HG03175 (cell line): ENCODE results near the gene MAP2K7.
"Not testable (repeated sequence)": the region's sequence is repeated elsewhere in the genome, so short reads cannot be mapped to it uniquely, and the experiment has no call there.

ENCODE experiments used
- ATAC-seq: cut with Tn5 transposase; IDR thresholded peaks from one replicate; pipeline ENCODE4 v1.9.1; 2021; ENCODE audit warnings: mild to moderate bottlenecking, moderate library complexity; ENCODE audit not compliant: unreplicated experiment

The MAP2K7 gene

DNA sequence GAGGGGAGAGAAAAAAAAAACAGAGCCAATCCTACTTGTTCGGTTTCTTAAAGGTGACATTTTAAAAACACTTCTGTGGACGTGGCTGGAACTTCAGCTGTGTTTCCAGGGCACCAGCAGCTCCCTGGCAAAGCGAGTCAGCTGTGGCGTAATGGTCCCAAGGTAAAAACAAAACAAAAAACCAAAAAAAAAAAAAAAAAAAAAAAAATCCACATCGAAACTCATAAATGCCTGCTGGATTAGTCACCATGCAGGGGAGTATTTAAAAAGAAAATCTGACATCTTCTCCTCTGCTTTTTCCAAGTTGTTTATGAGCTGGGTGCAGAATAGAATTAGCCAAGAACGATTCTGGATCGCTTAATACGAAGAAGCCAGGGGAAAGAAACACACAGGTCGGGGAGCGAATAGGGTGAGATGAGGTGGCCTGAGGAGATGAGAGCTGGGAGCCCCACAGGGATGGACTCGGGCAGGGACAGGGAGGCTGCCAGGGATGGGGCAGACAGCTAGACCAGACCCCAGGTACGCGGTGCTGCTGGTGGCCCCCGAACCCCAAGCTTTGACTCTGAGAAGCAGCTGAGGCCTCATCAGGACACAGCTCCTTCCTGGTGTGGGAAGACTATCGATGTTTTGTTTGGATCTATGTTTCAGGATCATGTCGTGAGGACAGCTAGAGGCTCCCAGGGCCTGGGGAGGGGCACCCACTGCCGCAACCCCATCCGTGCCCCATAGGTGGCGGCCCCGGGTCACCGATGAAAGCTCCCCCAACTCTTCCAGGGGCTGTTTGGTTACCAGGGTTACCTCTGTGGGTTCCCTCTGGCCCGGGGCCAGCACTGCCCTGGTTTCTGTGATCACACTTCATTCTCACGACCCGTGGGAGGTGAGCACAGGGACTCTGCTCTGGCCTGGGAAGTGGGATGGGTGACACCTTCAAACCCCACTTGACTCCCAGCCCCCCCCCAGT, 25.3 kb downstream of the MAP2K7 start:
- no peak for ATAC-seq

DNA sequence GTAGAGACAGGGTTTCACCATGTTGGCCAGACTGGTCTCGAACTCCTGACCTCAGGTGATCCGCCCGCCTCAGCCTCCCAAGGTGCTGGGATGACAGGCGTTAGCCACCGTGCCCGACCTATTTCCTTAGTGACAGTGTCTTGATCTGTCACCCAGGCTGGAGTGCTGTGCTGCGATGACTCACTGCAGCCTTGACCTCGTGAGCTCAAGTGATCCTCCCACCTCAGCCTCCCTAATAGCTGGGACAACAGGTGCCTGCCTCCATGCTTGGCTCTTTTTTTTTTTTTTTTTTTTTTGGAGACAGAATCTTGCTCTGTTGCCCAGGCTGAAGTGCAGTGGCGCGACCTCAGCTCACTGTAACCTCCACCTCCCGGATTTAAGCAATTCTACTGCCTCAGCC, 26.4 kb downstream of the MAP2K7 start:
- ATAC-seq = not testable (repeated sequence)

GRCh38 chr19:7930765-7931164, 27.1 kb downstream of the MAP2K7 start:
- ATAC-seq = no peak

- no peak for ATAC-seq
These were observed 27.8 kb downstream of the MAP2K7 start for GRCh38 chr19:7931221-7932061.

GRCh38 chr19:7932276-7932929, 28.7 kb downstream of the MAP2K7 start:
- ATAC-seq = no peak

GRCh38 chr19:7932930-7933300, 29.2 kb downstream of the MAP2K7 start:
- ATAC-seq = no peak

- ATAC-seq = no peak
These were observed 29.7 kb downstream of the MAP2K7 start for GRCh38 chr19:7933411-7933810.

- no peak for ATAC-seq
These were observed 30.4 kb downstream of the MAP2K7 start for GRCh38 chr19:7933828-7934725.

DNA sequence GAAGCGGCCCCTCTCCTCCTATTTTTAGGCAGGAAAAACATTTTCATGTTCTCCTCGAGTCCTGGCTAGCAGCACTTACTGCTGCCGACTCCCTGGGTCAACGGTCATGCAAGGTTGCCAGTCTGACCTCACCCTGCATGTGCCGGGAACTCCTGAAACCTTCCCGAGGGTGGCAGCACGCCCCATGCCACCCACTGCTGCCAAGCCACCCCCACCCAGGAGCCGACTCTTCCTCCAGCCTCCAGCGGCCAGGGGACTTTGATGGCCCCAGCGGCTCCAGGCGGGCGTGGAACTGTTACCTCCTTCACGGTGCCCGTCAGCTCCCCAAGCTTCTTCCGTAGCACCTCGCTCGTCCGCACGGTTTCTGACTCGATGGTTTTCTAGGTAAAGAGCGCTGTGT, 31.1 kb downstream of the MAP2K7 start:
- ATAC-seq = no peak

GRCh38 chr19:7940841-7941240, 37.2 kb downstream of the MAP2K7 start:
- ATAC-seq = no peak

DNA sequence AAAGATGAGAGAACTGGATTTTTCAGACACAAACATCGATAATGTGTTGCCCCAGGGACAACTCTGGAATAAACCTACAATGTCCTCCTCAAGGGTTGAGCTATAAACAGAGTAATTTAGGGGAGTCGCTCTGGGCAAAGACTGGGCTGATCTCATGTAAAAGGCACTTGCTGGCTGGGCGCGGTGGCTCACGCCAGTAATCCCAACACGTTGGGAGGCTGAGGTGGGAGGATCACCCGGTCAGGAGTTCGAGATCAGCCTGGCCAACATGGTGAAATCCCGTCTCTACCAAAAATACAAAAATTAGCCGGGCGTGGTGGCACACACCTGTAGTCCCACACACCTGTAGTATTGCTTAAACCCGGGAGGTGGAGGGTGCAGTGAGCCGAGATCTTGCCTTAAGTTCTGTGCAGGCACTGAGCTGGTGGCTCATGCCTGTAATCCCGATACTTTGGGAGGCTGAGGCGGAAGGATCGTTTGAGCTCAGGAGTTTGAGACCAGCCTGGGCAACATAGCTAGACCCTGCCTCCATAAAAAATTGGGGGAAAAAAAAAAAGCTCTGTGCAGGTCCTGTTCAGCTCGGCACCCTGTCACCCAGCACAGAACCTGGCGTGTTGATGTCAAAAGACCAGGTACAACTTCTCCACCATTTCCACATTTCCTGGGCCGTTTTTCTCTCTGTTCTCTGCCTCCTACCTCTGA, 38.4 kb downstream of the MAP2K7 start:
- ATAC-seq = no peak

DNA sequence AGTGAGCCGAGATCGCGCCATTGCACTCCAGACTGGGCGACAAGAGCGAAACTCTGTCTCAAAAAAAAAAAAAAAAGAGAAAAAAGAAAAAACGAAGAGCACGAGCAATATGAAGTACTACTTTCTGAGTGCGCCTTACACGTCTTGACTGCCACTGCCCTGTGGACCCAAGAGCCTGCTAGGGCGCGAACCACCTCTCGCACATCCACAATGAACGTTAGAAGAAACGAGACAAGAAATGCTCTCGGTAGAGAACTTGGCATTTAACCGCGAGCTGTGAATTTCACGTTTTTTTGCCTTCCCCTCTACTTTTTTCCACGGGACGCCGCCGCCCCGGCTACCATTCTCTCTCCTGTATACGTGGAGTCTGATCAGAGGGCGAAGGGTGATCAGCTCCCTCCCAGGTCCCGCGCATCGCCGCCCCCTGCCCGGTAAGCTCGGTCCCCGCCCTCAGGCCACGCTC, 39.3 kb downstream of the MAP2K7 start:
- ATAC-seq = peak; percentile 12

DNA sequence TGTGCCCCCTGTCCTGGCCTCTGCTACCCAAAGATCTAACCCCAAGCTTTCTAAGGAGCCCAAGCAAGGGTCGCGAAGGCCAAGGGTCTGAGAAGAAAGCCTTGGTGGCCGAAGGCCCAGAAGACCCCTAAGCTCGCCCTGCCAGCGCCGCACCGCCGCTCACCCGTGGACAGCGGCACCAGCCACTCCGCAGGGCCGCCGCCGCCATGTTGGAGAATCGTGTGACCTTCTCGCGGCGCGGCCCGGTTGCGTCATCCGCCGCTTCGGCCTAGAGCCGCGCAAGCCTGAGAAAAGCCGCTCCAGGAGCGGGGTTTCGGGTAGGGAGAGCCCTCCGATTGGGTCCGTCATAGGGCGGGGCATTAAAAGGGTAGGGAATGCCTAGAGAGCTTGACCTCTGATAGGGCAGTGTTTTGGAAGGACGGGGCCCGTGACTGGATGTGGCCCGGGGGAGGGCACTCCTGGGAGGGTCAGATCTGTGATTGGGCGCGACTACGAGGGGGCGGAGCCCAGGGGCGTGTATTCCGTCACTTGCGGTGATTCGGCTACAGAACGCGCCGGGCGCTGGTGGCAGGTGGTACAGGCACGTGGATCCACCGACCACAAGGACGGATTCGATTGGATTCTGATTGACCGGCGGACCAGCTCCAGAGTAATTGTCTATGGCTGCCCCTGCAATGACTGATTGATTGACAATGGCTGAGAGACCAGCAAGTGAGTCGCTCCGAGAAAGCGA, 39.9 kb downstream of the MAP2K7 start, which contains the start of gene TIMM44:
TIMM44 (minus strand) TSS at position 223 of the 733 bp plus-strand sequence; CDS start at position 208, 15 bp downstream.
- ATAC-seq = peak; percentile 97

GRCh38 chr19:7944177-7944761, 40.6 kb downstream of the MAP2K7 start:
- peak; percentile 32 for ATAC-seq

- ATAC-seq = no peak
These were observed 44.3 kb downstream of the MAP2K7 start for GRCh38 chr19:7947939-7948338.

DNA sequence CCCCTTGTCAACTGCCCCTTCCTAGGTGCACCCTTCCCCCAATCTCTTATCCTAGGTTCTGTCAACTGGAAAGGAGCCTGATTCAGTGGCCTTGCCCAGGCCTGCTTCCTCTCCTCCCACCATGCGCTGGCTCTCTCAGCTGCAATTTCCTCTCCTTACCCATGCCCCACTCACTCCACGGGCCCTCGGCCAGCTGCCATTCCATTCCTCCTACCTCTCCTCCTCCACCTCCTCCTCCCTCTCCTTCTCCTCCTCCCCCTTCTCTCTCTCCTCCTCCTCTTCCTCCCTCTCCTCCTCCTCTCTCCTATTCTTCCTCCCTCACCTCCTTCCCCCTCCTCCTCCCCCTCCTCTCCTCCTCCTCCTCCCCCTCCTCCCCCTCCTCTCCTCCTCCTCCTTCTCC, 49.4 kb downstream of the MAP2K7 start:
- no peak for ATAC-seq

- no peak for ATAC-seq
These were observed 49.9 kb downstream of the MAP2K7 start for GRCh38 chr19:7953576-7953975.

DNA sequence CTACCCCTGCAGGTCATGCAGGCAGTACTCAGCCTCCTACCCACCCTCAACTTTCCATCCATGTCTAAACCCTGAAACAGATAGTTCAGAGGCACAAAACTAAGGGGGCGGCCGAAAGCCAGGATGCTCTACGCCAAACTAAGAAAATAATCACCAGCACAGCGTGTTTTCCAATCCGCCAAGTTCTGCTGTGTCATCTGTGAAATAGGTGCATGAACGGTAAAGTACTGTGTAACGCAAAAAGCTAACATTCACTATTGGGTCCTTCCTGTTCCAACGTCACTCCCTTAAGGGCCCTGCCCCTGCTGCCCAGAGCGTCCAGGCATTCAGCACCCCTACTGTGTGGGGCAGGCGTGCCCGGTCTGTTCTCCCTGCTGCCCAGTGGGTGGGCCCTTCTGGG, 52.0 kb downstream of the MAP2K7 start:
- no peak for ATAC-seq
